K562 (cell line): ENCODE data around the gene UQCR11.

Source experiments
- CTCF ChIP-seq, 3 experiments: IDR thresholded peaks in 2 of 3; conservative IDR thresholded peaks in 1 of 3; 2 replicates each; pipeline ENCODE4 v1.5.1; 2011 to 2012; ENCODE audit warnings: low read length in 3 of 3, mild to moderate bottlenecking in 3 of 3, control low read depth in 2 of 3, improper control_type of control experiment in 1 of 3, inconsistent platforms in 1 of 3, low read depth in 1 of 3, mixed read lengths in 1 of 3, moderate library complexity in 1 of 3; ENCODE audit not compliant: insufficient read depth in 2 of 3
- FOXP1 ChIP-seq: sonication (generic); formaldehyde crosslinking; IDR thresholded peaks from 2 replicates; pipeline ENCODE4 v1.8.0; 2022; ENCODE audit warnings: mild to moderate bottlenecking, missing genetic modification reagents
- MNT ChIP-seq, 2 experiments: fragments of 450-650 bp; conservative IDR thresholded peaks; 2 replicates each; pipeline ENCODE4 v1.6.1; 2017; ENCODE audit warnings: mild to moderate bottlenecking in 2 of 2, moderate library complexity in 2 of 2
- NRF1 ChIP-seq, 2 experiments: fragments of 450-650 bp; IDR thresholded peaks in 1 of 2; conservative IDR thresholded peaks in 1 of 2; 2 replicates each; pipeline ENCODE4 v1.6.1; 2014; ENCODE audit warnings: mild to moderate bottlenecking in 2 of 2
- POLR2A ChIP-seq: fragments of 450-650 bp; conservative IDR thresholded peaks from 2 replicates; pipeline ENCODE4 v1.6.1; 2016
- RFX1 ChIP-seq: fragments of 450-650 bp; IDR thresholded peaks from 2 replicates; pipeline ENCODE4 v1.6.1; 2016; ENCODE audit warnings: mild to moderate bottlenecking, moderate library complexity
- SMC3 ChIP-seq: conservative IDR thresholded peaks from 2 replicates; pipeline ENCODE4 v1.6.1; 2011; ENCODE audit warnings: low read depth, low read length, improper control_type of control experiment; ENCODE audit not compliant: insufficient read depth
- ZNF217 ChIP-seq: sonication (generic); formaldehyde crosslinking; IDR thresholded peaks from 2 replicates; pipeline ENCODE4 v1.8.0; 2022; ENCODE audit warnings: mild to moderate bottlenecking, missing genetic modification reagents

- no peak for TF ChIP-seq POLR2A
- no peak for TF ChIP-seq RFX1
- no peak for TF ChIP-seq ZNF217 (CRISPR knock-in tag)
- no peak for TF ChIP-seq FOXP1 (CRISPR knock-in tag)
- TF ChIP-seq NRF1 (conservative IDR thresholded peaks at IDR 0.05 in 1 of 2, IDR thresholded peaks at IDR 0.05 in 1 of 2) = no peak
- TF ChIP-seq SMC3 = no peak
- TF ChIP-seq MNT (conservative IDR thresholded peaks at IDR 0.05) = no peak
- TF ChIP-seq CTCF (IDR thresholded peaks at IDR 0.05 in 2 of 3, conservative IDR thresholded peaks at IDR 0.05 in 1 of 3; ENCODE audit: insufficient read depth in 2 of 3, low read depth in 1 of 3, low read length in 3 of 3) = no peak
Observed at GRCh38 chr19:1570836-1571235, 34.4 kb downstream of the UQCR11 start.
